Keratinocyte (primary cell): ENCODE measurements around the gene QSOX2.

Experiments used
- CTCF ChIP-seq, 3 experiments: IDR thresholded peaks in 1 of 3; conservative IDR thresholded peaks in 1 of 3; optimal IDR thresholded peaks in 1 of 3; 2 replicates in 2 of 3; 3 replicates in 1 of 3; pipeline versions ENCODE3 to v1.5.1; 2011; ENCODE audit warnings: low read length in 3 of 3, mild to moderate bottlenecking in 3 of 3, moderate library complexity in 2 of 3, control low read depth in 1 of 3, inconsistent platforms in 1 of 3; ENCODE audit not compliant: insufficient read depth in 2 of 3; ENCODE audit errors: extremely low read depth in 1 of 3
- EZH2 ChIP-seq: IDR thresholded peaks from one replicate; pipeline ENCODE4 v1.6.1; 2012; ENCODE audit warnings: inconsistent platforms, mild to moderate bottlenecking, low read length, moderate library complexity

GRCh38 chr9:136201174-136201573 lies 44.4 kb downstream of the QSOX2 start:
- TF ChIP-seq CTCF (optimal IDR thresholded peaks at IDR 0.05 in 1 of 3, IDR thresholded peaks at IDR 0.05 in 1 of 3, conservative IDR thresholded peaks at IDR 0.05 in 1 of 3; ENCODE audit: extremely low read depth in 1 of 3, insufficient read depth in 2 of 3, low read length in 3 of 3) (no peak), EZH2 (no peak)
